HepG2 (cell line): ENCODE measurements around the gene EEF1AKMT4.
"Not testable (repeated sequence)": the region's sequence is repeated elsewhere in the genome, so short reads cannot be mapped to it uniquely, and the experiment has no call there.

Experiments used
- NFIC ChIP-seq: IDR thresholded peaks from 2 replicates; pipeline ENCODE4 v1.6.1; 2012; ENCODE audit warnings: mild to moderate bottlenecking, low read length, inconsistent platforms
- POLR2A ChIP-seq, 2 experiments: IDR thresholded peaks; 2 replicates each; pipeline ENCODE4 v1.6.1; 2011; ENCODE audit warnings: low read depth in 2 of 2, low read length in 2 of 2, mild to moderate bottlenecking in 1 of 2, moderate library complexity in 1 of 2; ENCODE audit not compliant: insufficient read depth in 1 of 2
- RAD21 ChIP-seq: fragments of 450-650 bp; formaldehyde crosslinking; IDR thresholded peaks from 2 replicates; pipeline ENCODE4 v1.5.0; 2020; ENCODE audit warnings: mild to moderate bottlenecking
- REXO4 ChIP-seq: sonication (generic); formaldehyde crosslinking; IDR thresholded peaks from 2 replicates; pipeline ENCODE4 v1.8.0; 2022; ENCODE audit warnings: missing genetic modification reagents, mild to moderate bottlenecking, borderline replicate concordance
- ZNF768 ChIP-seq: sonication (generic); formaldehyde crosslinking; IDR thresholded peaks from 2 replicates; pipeline ENCODE4 v1.4.0; 2020; ENCODE audit warnings: missing genetic modification reagents
- TF ChIP-seq, protein P1 (sequence below): fragments of 450-650 bp; IDR thresholded peaks from 2 replicates; pipeline ENCODE4 v1.6.1; 2017; ENCODE audit warnings: mild to moderate bottlenecking
- TF ChIP-seq, protein P2 (sequence below): sonication (generic); formaldehyde crosslinking; IDR thresholded peaks from 2 replicates; pipeline ENCODE4 v1.5.0; 2020; ENCODE audit warnings: mild to moderate bottlenecking, missing genetic modification reagents
- TF ChIP-seq, protein P3 (sequence below): IDR thresholded peaks from 2 replicates; pipeline ENCODE4 v1.6.1; 2012; ENCODE audit warnings: inconsistent platforms

DNA sequence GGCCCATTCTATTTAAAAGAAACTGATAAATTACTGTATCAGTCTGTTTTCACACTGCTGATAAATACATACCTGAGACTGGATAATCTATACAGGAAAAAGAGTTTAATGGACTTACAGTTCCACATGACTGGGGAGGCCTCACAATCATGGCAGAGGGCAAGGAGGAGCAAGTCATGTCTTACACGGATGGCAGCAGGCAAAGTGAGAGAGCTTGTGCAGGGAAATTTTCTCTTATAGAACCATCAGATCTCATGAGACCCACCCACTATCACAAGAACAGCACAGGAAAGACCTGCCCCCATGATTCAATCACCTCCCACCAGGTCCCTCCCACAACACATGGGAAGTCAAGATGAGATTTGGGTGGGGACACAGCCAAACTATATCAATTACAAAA lies 17.8 kb downstream of the EEF1AKMT4 start:
- TF ChIP-seq, protein P1, sequence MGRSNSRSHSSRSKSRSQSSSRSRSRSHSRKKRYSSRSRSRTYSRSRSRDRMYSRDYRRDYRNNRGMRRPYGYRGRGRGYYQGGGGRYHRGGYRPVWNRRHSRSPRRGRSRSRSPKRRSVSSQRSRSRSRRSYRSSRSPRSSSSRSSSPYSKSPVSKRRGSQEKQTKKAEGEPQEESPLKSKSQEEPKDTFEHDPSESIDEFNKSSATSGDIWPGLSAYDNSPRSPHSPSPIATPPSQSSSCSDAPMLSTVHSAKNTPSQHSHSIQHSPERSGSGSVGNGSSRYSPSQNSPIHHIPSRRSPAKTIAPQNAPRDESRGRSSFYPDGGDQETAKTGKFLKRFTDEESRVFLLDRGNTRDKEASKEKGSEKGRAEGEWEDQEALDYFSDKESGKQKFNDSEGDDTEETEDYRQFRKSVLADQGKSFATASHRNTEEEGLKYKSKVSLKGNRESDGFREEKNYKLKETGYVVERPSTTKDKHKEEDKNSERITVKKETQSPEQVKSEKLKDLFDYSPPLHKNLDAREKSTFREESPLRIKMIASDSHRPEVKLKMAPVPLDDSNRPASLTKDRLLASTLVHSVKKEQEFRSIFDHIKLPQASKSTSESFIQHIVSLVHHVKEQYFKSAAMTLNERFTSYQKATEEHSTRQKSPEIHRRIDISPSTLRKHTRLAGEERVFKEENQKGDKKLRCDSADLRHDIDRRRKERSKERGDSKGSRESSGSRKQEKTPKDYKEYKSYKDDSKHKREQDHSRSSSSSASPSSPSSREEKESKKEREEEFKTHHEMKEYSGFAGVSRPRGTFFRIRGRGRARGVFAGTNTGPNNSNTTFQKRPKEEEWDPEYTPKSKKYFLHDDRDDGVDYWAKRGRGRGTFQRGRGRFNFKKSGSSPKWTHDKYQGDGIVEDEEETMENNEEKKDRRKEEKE: not testable (repeated sequence)
- not testable (repeated sequence) for TF ChIP-seq REXO4 (CRISPR knock-in tag); NFIC; POLR2A (IDR thresholded peaks at IDR 0.05; ENCODE audit: insufficient read depth in 1 of 2, low read depth in 2 of 2, low read length in 2 of 2); RAD21 (CRISPR knock-in tag); ZNF768 (CRISPR knock-in tag)
- TF ChIP-seq, protein P2, sequence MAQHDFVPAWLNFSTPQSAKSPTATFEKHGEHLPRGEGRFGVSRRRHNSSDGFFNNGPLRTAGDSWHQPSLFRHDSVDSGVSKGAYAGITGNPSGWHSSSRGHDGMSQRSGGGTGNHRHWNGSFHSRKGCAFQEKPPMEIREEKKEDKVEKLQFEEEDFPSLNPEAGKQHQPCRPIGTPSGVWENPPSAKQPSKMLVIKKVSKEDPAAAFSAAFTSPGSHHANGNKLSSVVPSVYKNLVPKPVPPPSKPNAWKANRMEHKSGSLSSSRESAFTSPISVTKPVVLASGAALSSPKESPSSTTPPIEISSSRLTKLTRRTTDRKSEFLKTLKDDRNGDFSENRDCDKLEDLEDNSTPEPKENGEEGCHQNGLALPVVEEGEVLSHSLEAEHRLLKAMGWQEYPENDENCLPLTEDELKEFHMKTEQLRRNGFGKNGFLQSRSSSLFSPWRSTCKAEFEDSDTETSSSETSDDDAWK: not testable (repeated sequence)
- TF ChIP-seq, protein P3, sequence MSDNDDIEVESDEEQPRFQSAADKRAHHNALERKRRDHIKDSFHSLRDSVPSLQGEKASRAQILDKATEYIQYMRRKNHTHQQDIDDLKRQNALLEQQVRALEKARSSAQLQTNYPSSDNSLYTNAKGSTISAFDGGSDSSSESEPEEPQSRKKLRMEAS: not testable (repeated sequence)
